ENCODE measurements around the gene SLC6A6. TPM values are rescaled to one million over a fixed set of nuclear protein-coding genes. Genes with fewer than 3 reads are reported as not detected.

SLC6A6 gene
- total and polyA plus RNA-seq, 8 donors: 3.0 to 36.7 (median 19.7) TPM

DNA sequence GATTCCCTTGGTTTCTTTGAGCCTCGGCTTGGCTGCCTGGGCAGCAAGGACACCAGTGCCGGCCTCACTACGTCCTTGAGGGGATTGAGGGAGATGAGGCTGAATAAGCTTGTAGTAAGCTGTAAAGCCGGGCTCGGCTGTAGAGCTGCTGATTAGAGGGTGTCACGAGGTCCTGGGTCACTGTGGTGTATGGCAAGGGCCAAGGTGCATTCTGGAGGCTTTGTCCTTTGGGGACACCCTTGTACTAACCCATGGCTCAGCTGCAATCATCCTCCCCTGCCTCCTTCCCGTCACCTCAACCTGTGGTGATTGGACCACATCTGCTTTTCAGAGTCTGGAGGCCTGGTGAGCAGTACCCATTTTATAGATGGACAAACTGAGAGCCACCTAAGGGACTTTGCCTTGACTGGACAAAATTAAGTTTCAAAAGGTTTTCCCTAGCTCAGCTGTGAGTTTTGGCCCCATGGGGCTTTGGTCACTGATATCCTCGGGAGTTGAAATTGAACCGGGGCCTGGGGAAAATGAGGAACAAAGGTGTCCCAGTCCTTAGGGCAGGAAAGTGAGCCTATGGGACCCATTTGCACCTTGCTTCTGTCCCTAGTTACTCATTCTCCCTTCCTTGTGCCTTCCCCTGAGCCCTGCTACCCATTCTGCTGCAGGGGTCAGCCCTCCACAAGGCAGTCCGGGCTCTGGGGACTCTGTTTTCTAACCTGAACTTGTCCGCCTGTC lies 2.4 kb downstream of the SLC6A6 start:
- H3K27me3 ChIP-seq: no peaks in the 10 kb centered on the region
- H3K36me3 ChIP-seq: peaks cover 0 to 6% (median 4%) of the 10 kb centered on the region in 4 donors
- peak overlapping the region; percentile 61 to 87 (median 82) for H3K4me3 ChIP-seq
- WGBS, 5 donors: 54 to 70% (median 57%) methylated on average over 11 of the region's 11 CpGs
- H3K9me3 ChIP-seq: no peaks in the 10 kb centered on the region
- no peak for TF ChIP-seq POLR2A (IDR thresholded peaks at IDR 0.05)
- no peak for TF ChIP-seq CTCF (IDR thresholded peaks at IDR 0.05)
- no peak for TF ChIP-seq POLR2AphosphoS5 (IDR thresholded peaks at IDR 0.05)
- TF ChIP-seq EP300 (IDR thresholded peaks at IDR 0.05): no peak
- peak; percentile 40 to 42 for DNase-seq
- peaks cover 37 to 68% (median 47%) of the 10 kb centered on the region in 4 donors for H3K4me1 ChIP-seq
- intact Hi-C loops (cut with DNase I; ENCODE audit: low total_unique reads): loop anchor here (10.0 kb wide), 1 partner anchor 50 kb away; no protein-coding TSS in a partner anchor
- H3K27ac ChIP-seq: peak overlapping the region; percentile 76 to 94 (median 92)

- peak overlapping the region in 3 of 4 donors; percentile 61 to 87 (median 85) for H3K4me3 ChIP-seq
- no peaks in the 10 kb centered on the region for H3K27me3 ChIP-seq
- intact Hi-C loops (cut with DNase I; ENCODE audit: low total_unique reads): loop anchor here (10.0 kb wide), 1 partner anchor 49 kb away; no protein-coding TSS in a partner anchor
- H3K4me1 ChIP-seq: peaks cover 41 to 74% (median 54%) of the 10 kb centered on the region in 4 donors
- TF ChIP-seq CTCF (IDR thresholded peaks at IDR 0.05): no peak
- TF ChIP-seq EP300 (IDR thresholded peaks at IDR 0.05): no peak
- TF ChIP-seq POLR2A (IDR thresholded peaks at IDR 0.05): no peak
- no peak for TF ChIP-seq POLR2AphosphoS5 (IDR thresholded peaks at IDR 0.05)
- peak; percentile 41 to 45 for DNase-seq
- H3K9me3 ChIP-seq: no peaks in the 10 kb centered on the region
- H3K27ac ChIP-seq: peak overlapping the region; percentile 76 to 94 (median 92)
- WGBS, 5 donors: 24 to 53% (median 42%) methylated on average over 10 of the region's 10 CpGs
- peaks cover 0 to 6% (median 4%) of the 10 kb centered on the region in 4 donors for H3K36me3 ChIP-seq
Observed at GRCh38 chr3:14405360-14406238, 3.2 kb downstream of the SLC6A6 start.

GRCh38 chr3:14406336-14406735 lies 3.9 kb downstream of the SLC6A6 start:
- no peaks in the 10 kb centered on the region for H3K9me3 ChIP-seq
- no peak for DNase-seq
- peak overlapping the region in 4 of 5 donors; percentile 76 to 94 (median 92) for H3K27ac ChIP-seq
- TF ChIP-seq CTCF (IDR thresholded peaks at IDR 0.05) (no peak), POLR2A (IDR thresholded peaks at IDR 0.05) (no peak), POLR2AphosphoS5 (IDR thresholded peaks at IDR 0.05) (no peak), EP300 (IDR thresholded peaks at IDR 0.05) (no peak)
- H3K36me3 ChIP-seq: peaks cover 0 to 11% (median 8%) of the 10 kb centered on the region in 4 donors
- H3K4me3 ChIP-seq: peak overlapping the region in 1 of 4 donors; percentile 85
- intact Hi-C loops (cut with DNase I; ENCODE audit: low total_unique reads): loop anchor here (10.0 kb wide), 1 partner anchor 48 kb away; no protein-coding TSS in a partner anchor
- H3K4me1 ChIP-seq: peaks cover 44 to 78% (median 61%) of the 10 kb centered on the region in 4 donors
- 61 to 76% (median 72%) methylated on average over 4 to 5 of the region's 5 CpGs for WGBS, 5 donors
- no peaks in the 10 kb centered on the region for H3K27me3 ChIP-seq

DNA sequence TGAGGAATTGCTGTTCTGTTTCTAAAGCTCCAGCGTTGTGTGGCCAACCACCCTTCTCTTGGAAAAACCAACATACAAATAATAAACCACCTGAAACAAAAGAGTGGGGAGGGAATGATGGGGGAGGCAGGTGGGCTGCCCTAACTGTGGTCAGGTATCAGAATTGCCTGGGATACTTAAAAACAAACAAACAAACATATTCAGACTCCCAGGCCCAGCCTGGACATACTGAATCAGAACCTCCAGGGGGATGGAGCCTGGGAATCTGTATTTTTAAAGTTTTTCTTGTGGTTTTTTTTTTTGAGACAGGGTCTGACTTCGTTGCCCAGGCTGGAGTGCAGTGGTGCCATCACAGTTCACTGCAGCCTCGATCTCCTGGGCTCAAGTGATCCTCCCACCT lies 4.4 kb downstream of the SLC6A6 start:
- H3K36me3 ChIP-seq: peaks cover 0 to 15% (median 9%) of the 10 kb centered on the region in 4 donors
- H3K27ac ChIP-seq: peak overlapping the region in 2 of 5 donors; percentile 76 to 93
- WGBS, 5 donors: 65 to 79% (median 76%) methylated on average over 3 of the region's 3 CpGs
- intact Hi-C loops (cut with DNase I; ENCODE audit: low total_unique reads): loop anchor here (10.0 kb wide), 1 partner anchor 48 kb away; no protein-coding TSS in a partner anchor
- no peaks in the 10 kb centered on the region for H3K9me3 ChIP-seq
- DNase-seq: no peak
- H3K4me3 ChIP-seq: no peak overlapping the region
- H3K27me3 ChIP-seq: no peaks in the 10 kb centered on the region
- H3K4me1 ChIP-seq: peaks cover 43 to 78% (median 61%) of the 10 kb centered on the region in 4 donors
- no peak for TF ChIP-seq POLR2AphosphoS5 (IDR thresholded peaks at IDR 0.05)
- TF ChIP-seq POLR2A (IDR thresholded peaks at IDR 0.05): no peak
- no peak for TF ChIP-seq CTCF (IDR thresholded peaks at IDR 0.05)
- no peak for TF ChIP-seq EP300 (IDR thresholded peaks at IDR 0.05)

All from stomach (tissue), 9 donors.